ENCODE data around the gene INAFM2.

DNA sequence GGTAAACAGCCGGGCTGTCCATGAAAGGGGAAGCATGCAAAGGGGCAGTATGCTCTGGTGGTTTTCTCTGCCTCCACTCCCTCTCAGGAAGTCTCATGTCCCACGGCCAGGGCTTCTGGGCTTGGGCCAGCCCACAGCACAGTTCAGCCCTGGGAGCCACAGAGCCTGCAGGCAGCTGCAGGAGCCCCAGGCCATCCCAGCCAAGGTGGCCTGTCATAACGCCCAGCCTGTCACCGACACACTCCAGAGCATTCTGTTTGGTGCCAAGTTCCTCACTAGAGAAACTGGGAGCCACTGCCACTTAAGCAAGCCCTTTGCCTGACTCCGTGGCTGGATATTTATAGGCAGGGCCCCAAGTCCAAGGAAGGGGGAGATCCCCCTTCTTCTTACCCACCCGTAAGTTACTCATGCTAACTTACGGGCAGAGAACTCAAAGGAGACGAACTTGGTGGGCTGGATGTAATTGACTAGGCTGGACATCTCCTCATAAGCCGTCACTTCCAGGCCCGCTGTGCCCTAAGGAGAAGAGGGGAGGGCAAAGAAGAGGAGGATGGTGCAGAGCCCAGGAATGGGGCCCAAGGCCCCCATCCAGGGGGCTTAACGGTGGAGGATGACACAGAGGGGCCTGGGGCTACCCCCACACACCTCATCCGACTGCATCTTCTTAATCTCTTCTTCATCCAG is 27.5 kb upstream of the INAFM2 start:
- no peak for TF ChIP-seq NFRKB (IDR thresholded peaks at IDR 0.05)
- TF ChIP-seq CTBP1 (IDR thresholded peaks at IDR 0.05; ENCODE audit: borderline replicate concordance): no peak
- no peak for TF ChIP-seq FOXA1 (IDR thresholded peaks at IDR 0.05)
- no peak for TF ChIP-seq ZNF384 (IDR thresholded peaks at IDR 0.05)
- TF ChIP-seq SUZ12 (IDR thresholded peaks at IDR 0.05): no peak
- TF ChIP-seq ELF4 (IDR thresholded peaks at IDR 0.05): no peak
- TF ChIP-seq BHLHE40 (IDR thresholded peaks at IDR 0.05; ENCODE audit: borderline replicate concordance): no peak
- TF ChIP-seq L3MBTL2 (conservative IDR thresholded peaks at IDR 0.05): no peak

Data from HEK293T (cell line).